Eye (tissue), 1 donor: Measurements from ENCODE around the gene SIN3A.
"Not testable (repeated sequence)": the region's sequence is repeated elsewhere in the genome, so short reads cannot be mapped to it uniquely, and the experiment has no call there.

ENCODE experiments used
- DNase-seq: peaks from one replicate; pipeline ENCODE4 v3.0.0-alpha.2; 2015

The SIN3A gene

GRCh38 chr15:75451674-75452363, at the start of gene SIN3A:
SIN3A (minus strand) TSS chr15:75451690; CDS start chr15:75430375, 21,315 bp downstream.
- peak; percentile 100 for DNase-seq

GRCh38 chr15:75493732-75494131, 42.2 kb upstream of the SIN3A start:
- DNase-seq = no peak

GRCh38 chr15:75483961-75484360, 32.5 kb upstream of the SIN3A start:
- no peak for DNase-seq

- DNase-seq = not testable (repeated sequence)
Measured at GRCh38 chr15:75483556-75483955, 32.1 kb upstream of the SIN3A start.

- DNase-seq = no peak
Measured at GRCh38 chr15:75483106-75483505, 31.6 kb upstream of the SIN3A start.

- DNase-seq = not testable (repeated sequence)
Measured at GRCh38 chr15:75480463-75480862, 29.0 kb upstream of the SIN3A start.

GRCh38 chr15:75479670-75480069, 28.2 kb upstream of the SIN3A start:
- no peak for DNase-seq

GRCh38 chr15:75477094-75477493, 25.6 kb upstream of the SIN3A start:
- not testable (repeated sequence) for DNase-seq

GRCh38 chr15:75468913-75469598, 17.6 kb upstream of the SIN3A start:
- no peak for DNase-seq

- no peak for DNase-seq
Measured at GRCh38 chr15:75460646-75461045, 9.2 kb upstream of the SIN3A start.

GRCh38 chr15:75459581-75459980, 8.1 kb upstream of the SIN3A start:
- DNase-seq = no peak

- no peak for DNase-seq
Measured at GRCh38 chr15:75456710-75457109, 5.2 kb upstream of the SIN3A start.

- DNase-seq = no peak
Measured at GRCh38 chr15:75455982-75456531, 4.6 kb upstream of the SIN3A start.

GRCh38 chr15:75455424-75455981, 4.0 kb upstream of the SIN3A start:
- peak; percentile 96 for DNase-seq

- no peak for DNase-seq
Measured at GRCh38 chr15:75454471-75455378, 3.2 kb upstream of the SIN3A start.

- DNase-seq = peak; percentile 100
Measured at GRCh38 chr15:75453703-75454470, 2.4 kb upstream of the SIN3A start.

- DNase-seq = peak; percentile 77
Measured at GRCh38 chr15:75452865-75453702, 1.6 kb upstream of the SIN3A start.

- peak; percentile 92 for DNase-seq
Measured at GRCh38 chr15:75452364-75452864, 924 bp upstream of the SIN3A start.

GRCh38 chr15:75451202-75451673, 252 bp downstream of the SIN3A start:
- DNase-seq = no peak
